ENCODE data around the gene LMX1B.

DNA sequence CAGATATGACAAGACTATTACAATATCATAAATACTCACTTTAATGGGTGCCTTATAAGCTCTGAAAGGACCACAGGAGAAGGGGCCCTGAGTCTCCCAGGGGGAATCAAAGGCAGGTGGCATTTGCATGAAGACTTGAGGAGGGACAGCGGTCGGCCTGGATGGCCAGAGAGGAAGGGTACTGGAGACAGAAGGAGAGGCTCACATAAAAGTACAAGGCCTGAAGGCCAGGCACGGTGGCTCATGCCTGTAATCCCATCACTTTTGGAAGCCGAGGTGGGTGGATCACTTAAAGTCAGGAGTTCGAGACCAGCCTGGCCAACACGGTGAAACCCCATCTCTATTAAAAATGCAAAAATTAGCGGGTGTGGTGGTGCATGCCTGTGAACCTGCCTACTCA is 29.1 kb upstream of the LMX1B start:
- TF ChIP-seq, protein P1, sequence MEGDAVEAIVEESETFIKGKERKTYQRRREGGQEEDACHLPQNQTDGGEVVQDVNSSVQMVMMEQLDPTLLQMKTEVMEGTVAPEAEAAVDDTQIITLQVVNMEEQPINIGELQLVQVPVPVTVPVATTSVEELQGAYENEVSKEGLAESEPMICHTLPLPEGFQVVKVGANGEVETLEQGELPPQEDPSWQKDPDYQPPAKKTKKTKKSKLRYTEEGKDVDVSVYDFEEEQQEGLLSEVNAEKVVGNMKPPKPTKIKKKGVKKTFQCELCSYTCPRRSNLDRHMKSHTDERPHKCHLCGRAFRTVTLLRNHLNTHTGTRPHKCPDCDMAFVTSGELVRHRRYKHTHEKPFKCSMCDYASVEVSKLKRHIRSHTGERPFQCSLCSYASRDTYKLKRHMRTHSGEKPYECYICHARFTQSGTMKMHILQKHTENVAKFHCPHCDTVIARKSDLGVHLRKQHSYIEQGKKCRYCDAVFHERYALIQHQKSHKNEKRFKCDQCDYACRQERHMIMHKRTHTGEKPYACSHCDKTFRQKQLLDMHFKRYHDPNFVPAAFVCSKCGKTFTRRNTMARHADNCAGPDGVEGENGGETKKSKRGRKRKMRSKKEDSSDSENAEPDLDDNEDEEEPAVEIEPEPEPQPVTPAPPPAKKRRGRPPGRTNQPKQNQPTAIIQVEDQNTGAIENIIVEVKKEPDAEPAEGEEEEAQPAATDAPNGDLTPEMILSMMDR (IDR thresholded peaks at IDR 0.05), result no peak
- no peak for TF ChIP-seq POLR2A (IDR thresholded peaks at IDR 0.05)
